Stimulated activated effector memory CD8-positive, alpha-beta T cell treated with anti-CD3 and anti-CD28 coated beads, Interleukin-12 subunit alpha, Interleukin-12 subunit beta, amount 100 ng/mL, for 72 hours (primary cell): ENCODE measurements around the gene C11orf54.
A peak's percentile ranks its signal among the peaks of the same experiment; 100 is the strongest.
"Not testable (repeated sequence)": the region's sequence is repeated elsewhere in the genome, so short reads cannot be mapped to it uniquely, and the experiment has no call there.

Experiments
- ATAC-seq: fragments of 150-1000 bp; cut with Tn5 transposase; 2 replicates; pipeline ENCODE4 v1.10.0; 2021
- DNase-seq, 2 donors: peaks; one replicate each; pipeline ENCODE4 v3.0.0; 2021 to 2022; ENCODE audit warnings: low spot score in 2 of 2
- H3K27ac Mint-ChIP-seq: one replicate; pipeline ENCODE4 v1.8.0; 2022; ENCODE audit warnings: mild to moderate bottlenecking, mixed read lengths
- H3K36me3 Mint-ChIP-seq: one replicate; pipeline ENCODE4 v1.8.0; 2022; ENCODE audit warnings: mild to moderate bottlenecking, mixed read lengths
- H3K4me1 Mint-ChIP-seq: one replicate; pipeline ENCODE4 v1.8.0; 2022; ENCODE audit warnings: mixed read lengths
- H3K4me3 Mint-ChIP-seq: one replicate; pipeline ENCODE4 v1.8.0; 2022; ENCODE audit warnings: mild to moderate bottlenecking, mixed read lengths
- H3K9me3 Mint-ChIP-seq: one replicate; pipeline ENCODE4 v1.8.0; 2022; ENCODE audit warnings: mixed read lengths

The C11orf54 gene

GRCh38 chr11:93773045-93773477, 31.6 kb downstream of the C11orf54 start:
- ATAC-seq: no peak

GRCh38 chr11:93773601-93774200, 32.2 kb downstream of the C11orf54 start:
- no peak overlapping the region for H3K27ac Mint-ChIP-seq
- no peaks in the 10 kb centered on the region for H3K9me3 Mint-ChIP-seq
- ATAC-seq: no peak
- H3K4me3 Mint-ChIP-seq: no peak overlapping the region
- H3K36me3 Mint-ChIP-seq: no peaks in the 10 kb centered on the region
- H3K4me1 Mint-ChIP-seq: no peaks in the 10 kb centered on the region
- DNase-seq: no peak

More at GRCh38 chr11:93773045-93773477, 31.6 kb downstream of the C11orf54 start:
- H3K4me3 Mint-ChIP-seq: no peak overlapping the region
- no peaks in the 10 kb centered on the region for H3K9me3 Mint-ChIP-seq
- no peaks in the 10 kb centered on the region for H3K36me3 Mint-ChIP-seq
- H3K27ac Mint-ChIP-seq: no peak overlapping the region
- H3K4me1 Mint-ChIP-seq: no peaks in the 10 kb centered on the region
- no peak for DNase-seq

- not testable (repeated sequence) for H3K4me3 Mint-ChIP-seq, DNase-seq, H3K36me3 Mint-ChIP-seq, H3K9me3 Mint-ChIP-seq, H3K4me1 Mint-ChIP-seq, ATAC-seq, H3K27ac Mint-ChIP-seq
Observed at GRCh38 chr11:93774560-93774959, 33.1 kb downstream of the C11orf54 start.

- no peaks in the 10 kb centered on the region for H3K9me3 Mint-ChIP-seq
- DNase-seq: no peak
- peak; percentile 46 for ATAC-seq
- no peak overlapping the region for H3K27ac Mint-ChIP-seq
- no peaks in the 10 kb centered on the region for H3K36me3 Mint-ChIP-seq
- H3K4me3 Mint-ChIP-seq: no peak overlapping the region
- no peaks in the 10 kb centered on the region for H3K4me1 Mint-ChIP-seq
Observed at GRCh38 chr11:93775289-93775688, 33.8 kb downstream of the C11orf54 start.

- Mint-ChIP-seq H3K9me3 (no peaks in the 10 kb centered on the region), H3K36me3 (peaks cover 44% of the 10 kb centered on the region), H3K4me1 (peaks cover 46% of the 10 kb centered on the region), H3K4me3 (peak overlapping the region; percentile 92), H3K27ac (peak overlapping the region; percentile 91)
- ATAC-seq (no peak), DNase-seq (no peak)
Observed at GRCh38 chr11:93783362-93783761, 41.9 kb downstream of the C11orf54 start.

GRCh38 chr11:93783765-93784144, 42.3 kb downstream of the C11orf54 start:
- ATAC-seq: peak; percentile 50
- peaks cover 48% of the 10 kb centered on the region for H3K36me3 Mint-ChIP-seq
- H3K9me3 Mint-ChIP-seq: no peaks in the 10 kb centered on the region
- peak overlapping the region; percentile 91 for H3K27ac Mint-ChIP-seq
- peaks cover 46% of the 10 kb centered on the region for H3K4me1 Mint-ChIP-seq
- no peak for DNase-seq
- peak overlapping the region; percentile 92 for H3K4me3 Mint-ChIP-seq

- Mint-ChIP-seq H3K27ac (peak within 1 kb of the TSS; percentile 91), H3K4me3 (peak within 1 kb of the TSS; percentile 92), H3K9me3 (no peaks in the 10 kb centered on the region), H3K36me3 (peaks cover 54% of the 10 kb centered on the region), H3K4me1 (peaks cover 46% of the 10 kb centered on the region)
- DNase-seq (peak; percentile 71 to 91), ATAC-seq (peak; percentile 96)
Observed at GRCh38 chr11:93784145-93784934, 42.9 kb downstream of the C11orf54 start, which contains the start of gene MED17. Gene MED17 (plus strand): TSS chr11:93784282. CDS start chr11:93784514, 232 bp downstream.

- Mint-ChIP-seq H3K36me3 (peaks cover 60% of the 10 kb centered on the region), H3K9me3 (no peaks in the 10 kb centered on the region), H3K4me3 (peak overlapping the region; percentile 92), H3K4me1 (peaks cover 46% of the 10 kb centered on the region), H3K27ac (peak overlapping the region; percentile 91)
- ATAC-seq: peak; percentile 58
- DNase-seq: peak in 1 of 2 donors; percentile 81
Observed at GRCh38 chr11:93784935-93785360, 43.5 kb downstream of the C11orf54 start.

- peaks cover 15% of the 10 kb centered on the region for H3K4me1 Mint-ChIP-seq
- H3K4me3 Mint-ChIP-seq: no peak overlapping the region
- no peaks in the 10 kb centered on the region for H3K9me3 Mint-ChIP-seq
- H3K36me3 Mint-ChIP-seq: peaks cover 100% of the 10 kb centered on the region
- no peak for DNase-seq
- peak overlapping the region; percentile 63 for H3K27ac Mint-ChIP-seq
- no peak for ATAC-seq
Observed at GRCh38 chr11:93791493-93791892, 50.0 kb downstream of the C11orf54 start.

GRCh38 chr11:93796441-93797231, 55.2 kb downstream of the C11orf54 start:
- no peaks in the 10 kb centered on the region for H3K4me1 Mint-ChIP-seq
- no peaks in the 10 kb centered on the region for H3K9me3 Mint-ChIP-seq
- H3K4me3 Mint-ChIP-seq: no peak overlapping the region
- H3K36me3 Mint-ChIP-seq: peaks cover 100% of the 10 kb centered on the region
- no peak overlapping the region for H3K27ac Mint-ChIP-seq
- ATAC-seq (no peak), DNase-seq (no peak)

- Mint-ChIP-seq H3K27ac (no peak overlapping the region), H3K36me3 (peaks cover 99% of the 10 kb centered on the region), H3K4me1 (no peaks in the 10 kb centered on the region), H3K4me3 (no peak overlapping the region), H3K9me3 (no peaks in the 10 kb centered on the region)
- no peak for DNase-seq
- no peak for ATAC-seq
Observed at GRCh38 chr11:93801366-93801765, 59.9 kb downstream of the C11orf54 start.

- Mint-ChIP-seq H3K4me1 (no peaks in the 10 kb centered on the region), H3K9me3 (no peaks in the 10 kb centered on the region), H3K36me3 (peaks cover 99% of the 10 kb centered on the region), H3K4me3 (no peak overlapping the region), H3K27ac (no peak overlapping the region)
- DNase-seq (no peak), ATAC-seq (no peak)
Observed at GRCh38 chr11:93804879-93805278, 63.4 kb downstream of the C11orf54 start.

- no peak for ATAC-seq
- H3K4me3 Mint-ChIP-seq: no peak overlapping the region
Observed at GRCh38 chr11:93807980-93808379, 66.5 kb downstream of the C11orf54 start.

GRCh38 chr11:93813974-93814373, 72.5 kb downstream of the C11orf54 start:
- no peaks in the 10 kb centered on the region for H3K4me1 Mint-ChIP-seq
- H3K9me3 Mint-ChIP-seq: no peaks in the 10 kb centered on the region
- no peak overlapping the region for H3K27ac Mint-ChIP-seq
- no peak overlapping the region for H3K4me3 Mint-ChIP-seq
- H3K36me3 Mint-ChIP-seq: peaks cover 64% of the 10 kb centered on the region
- no peak for ATAC-seq
- no peak for DNase-seq

More at GRCh38 chr11:93807980-93808379, 66.5 kb downstream of the C11orf54 start:
- Mint-ChIP-seq H3K27ac (no peak overlapping the region), H3K4me1 (no peaks in the 10 kb centered on the region), H3K36me3 (peaks cover 99% of the 10 kb centered on the region), H3K9me3 (no peaks in the 10 kb centered on the region)
- DNase-seq: no peak
